ENCODE measurements around the gene ZC2HC1B.

Gene ZC2HC1B

DNA sequence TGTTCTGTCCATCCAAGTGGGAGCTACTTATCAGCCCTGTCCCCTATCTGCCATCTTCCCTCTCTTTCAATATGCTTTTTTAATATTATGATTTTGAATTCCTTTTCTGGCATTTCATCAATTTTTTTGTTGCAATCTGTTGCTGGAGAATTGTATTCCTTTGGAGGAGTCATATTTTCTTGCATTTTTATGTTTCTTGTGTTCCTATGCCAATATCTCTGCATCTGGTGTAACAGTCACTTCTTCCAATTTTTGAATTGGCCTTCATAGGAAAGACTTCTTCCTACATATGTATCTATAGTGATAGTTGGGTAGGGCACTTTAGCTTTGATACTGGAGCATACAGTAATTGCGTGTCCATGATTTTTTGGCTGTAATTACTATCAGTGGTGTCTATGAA, 70.1 kb downstream of the ZC2HC1B start:
- DNase-seq (ENCODE audit: low spot score) = no peak

DNA sequence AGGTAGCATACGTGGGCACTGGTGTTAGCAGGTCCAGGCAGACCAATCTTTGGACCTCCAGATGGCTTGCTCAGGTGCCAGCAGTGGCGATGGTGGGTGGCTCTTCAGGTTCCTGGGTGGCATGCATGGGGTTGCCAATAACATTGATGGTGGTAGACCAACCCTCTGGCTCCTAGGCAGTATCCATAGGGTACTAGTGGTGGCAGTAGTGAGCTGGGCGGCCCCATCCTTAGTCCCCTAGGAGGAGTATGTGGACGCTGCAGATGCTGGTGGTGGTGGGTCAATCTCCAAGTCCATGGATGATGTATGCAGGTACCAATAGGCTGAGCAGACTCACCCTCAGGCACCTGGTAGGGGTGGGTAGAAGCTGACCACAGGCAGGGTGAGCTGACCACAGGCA, 70.6 kb downstream of the ZC2HC1B start:
- DNase-seq (ENCODE audit: low spot score) = no peak

DNA sequence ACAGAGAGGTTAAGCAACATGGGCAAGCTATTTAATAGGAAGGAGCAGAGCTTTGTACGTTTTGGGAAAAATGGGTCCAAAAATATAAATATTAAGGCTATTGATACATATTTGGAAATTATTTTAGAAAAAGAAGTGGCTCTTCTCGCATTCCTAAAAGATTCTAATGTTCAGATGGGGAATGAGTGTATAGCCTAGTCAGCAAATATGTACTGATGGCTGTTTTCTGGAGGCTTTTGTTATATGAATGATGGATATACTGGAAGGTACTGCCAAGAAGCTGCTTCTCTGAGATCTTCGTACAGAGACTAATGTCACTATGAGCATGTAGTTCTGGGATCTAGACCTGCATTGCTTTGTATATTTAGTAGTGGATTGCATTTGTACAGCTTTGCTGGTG, 72.1 kb downstream of the ZC2HC1B start:
- no peak for DNase-seq (ENCODE audit: low spot score)

DNA sequence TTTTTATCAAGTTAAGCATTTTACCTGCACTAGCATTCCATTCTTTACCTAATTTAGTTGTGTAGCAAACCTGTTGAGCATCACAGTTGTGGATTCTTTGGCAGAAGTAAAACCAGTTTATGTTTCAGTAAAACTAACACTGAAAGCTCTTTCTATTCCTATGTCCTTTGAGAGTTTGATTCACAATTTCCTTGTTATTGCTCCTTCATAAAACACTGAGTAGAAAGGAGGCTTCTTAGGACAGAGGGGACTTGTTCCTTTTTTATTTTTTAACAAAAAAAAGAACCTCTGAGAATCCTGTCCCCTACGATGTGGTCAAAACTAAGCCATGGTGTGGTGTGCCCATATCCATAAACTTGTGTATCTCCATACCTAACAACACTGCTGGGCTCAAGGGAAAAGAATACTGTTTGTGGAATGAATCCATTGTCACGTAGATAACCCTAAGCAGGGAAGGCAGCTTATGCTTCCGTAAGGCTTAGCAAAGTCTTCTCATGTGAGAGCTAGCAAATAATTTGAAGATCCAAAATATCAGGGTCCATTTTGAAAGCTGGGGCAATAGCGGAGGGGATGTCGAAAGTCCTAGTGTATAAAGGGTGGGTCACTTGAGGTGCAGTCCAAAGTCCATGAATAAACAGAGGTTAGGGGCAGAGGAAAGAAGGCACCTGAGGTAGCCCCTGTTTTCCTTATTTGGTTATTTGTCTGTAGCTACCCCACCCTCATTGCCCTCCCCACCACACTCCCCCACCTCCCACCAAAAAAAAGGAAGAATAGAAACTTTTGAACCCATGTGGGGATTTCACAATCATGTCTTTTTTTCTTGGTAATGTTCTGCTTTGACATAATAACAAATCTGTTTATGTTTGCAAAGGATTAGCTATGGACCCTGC, 72.7 kb downstream of the ZC2HC1B start:
- DNase-seq (ENCODE audit: low spot score) = no peak

DNA sequence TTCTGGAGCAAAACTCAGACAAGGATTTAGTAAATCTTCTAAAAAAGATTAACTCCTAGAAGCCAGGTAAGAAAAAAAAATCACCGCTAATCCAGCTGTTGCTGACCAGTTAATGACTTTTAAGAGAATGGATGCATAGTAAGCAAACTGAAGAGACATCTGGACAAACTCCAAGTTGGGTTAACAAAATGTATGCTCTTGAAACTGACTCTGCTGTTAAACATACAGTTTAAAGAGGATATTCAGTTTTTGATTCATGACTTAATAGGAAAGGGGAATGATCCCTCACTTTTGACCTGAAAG, 73.3 kb downstream of the ZC2HC1B start:
- DNase-seq (ENCODE audit: low spot score) = no peak

DNA sequence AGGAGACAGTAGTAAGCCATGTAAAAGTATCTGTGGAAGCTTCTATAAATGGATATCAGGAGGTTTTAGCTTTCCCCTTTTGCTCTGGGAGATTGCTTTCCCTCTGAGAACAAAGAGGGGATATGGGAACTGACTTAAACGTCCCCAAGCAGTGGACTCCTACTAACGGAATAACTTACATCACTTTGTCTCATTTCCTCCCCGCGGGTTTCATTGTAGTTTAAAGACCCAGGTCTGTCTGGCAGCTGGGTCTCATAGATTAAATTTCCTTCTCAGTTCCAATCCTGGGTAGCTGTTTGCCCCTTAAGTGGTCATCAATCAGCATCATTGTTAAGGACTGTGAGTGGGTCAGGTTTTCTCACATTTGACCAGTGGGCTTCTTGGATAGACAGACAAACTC, 75.1 kb downstream of the ZC2HC1B start:
- DNase-seq (ENCODE audit: low spot score) = no peak

DNA sequence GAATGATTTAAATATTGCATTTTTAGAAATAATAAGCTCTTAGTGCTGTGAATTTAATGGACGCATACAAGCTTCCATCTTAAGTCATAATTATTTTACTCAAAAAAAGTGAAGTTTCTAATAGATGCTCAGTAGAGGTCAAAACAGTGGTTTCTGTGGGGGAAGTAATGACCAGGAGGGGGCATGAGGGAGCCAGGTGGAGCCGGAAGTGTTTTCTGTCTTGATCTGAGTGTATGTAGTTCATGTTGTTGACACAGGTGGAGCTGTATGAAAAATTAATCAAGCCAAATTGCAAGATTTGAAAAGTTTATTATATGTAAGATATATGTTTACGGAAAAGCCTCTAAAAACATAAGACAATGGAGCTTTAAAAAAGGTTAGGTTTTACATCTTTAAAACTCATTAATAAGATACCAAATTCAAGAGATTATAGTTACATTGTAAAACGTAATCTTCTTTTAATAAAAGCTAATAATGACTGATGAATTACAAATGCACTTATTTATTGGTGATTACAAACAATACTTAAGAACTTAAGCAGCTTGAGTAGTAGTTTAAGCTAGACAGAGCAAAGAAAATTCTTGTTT, 75.8 kb downstream of the ZC2HC1B start:
- peak; percentile 40 for DNase-seq (ENCODE audit: low spot score)

DNA sequence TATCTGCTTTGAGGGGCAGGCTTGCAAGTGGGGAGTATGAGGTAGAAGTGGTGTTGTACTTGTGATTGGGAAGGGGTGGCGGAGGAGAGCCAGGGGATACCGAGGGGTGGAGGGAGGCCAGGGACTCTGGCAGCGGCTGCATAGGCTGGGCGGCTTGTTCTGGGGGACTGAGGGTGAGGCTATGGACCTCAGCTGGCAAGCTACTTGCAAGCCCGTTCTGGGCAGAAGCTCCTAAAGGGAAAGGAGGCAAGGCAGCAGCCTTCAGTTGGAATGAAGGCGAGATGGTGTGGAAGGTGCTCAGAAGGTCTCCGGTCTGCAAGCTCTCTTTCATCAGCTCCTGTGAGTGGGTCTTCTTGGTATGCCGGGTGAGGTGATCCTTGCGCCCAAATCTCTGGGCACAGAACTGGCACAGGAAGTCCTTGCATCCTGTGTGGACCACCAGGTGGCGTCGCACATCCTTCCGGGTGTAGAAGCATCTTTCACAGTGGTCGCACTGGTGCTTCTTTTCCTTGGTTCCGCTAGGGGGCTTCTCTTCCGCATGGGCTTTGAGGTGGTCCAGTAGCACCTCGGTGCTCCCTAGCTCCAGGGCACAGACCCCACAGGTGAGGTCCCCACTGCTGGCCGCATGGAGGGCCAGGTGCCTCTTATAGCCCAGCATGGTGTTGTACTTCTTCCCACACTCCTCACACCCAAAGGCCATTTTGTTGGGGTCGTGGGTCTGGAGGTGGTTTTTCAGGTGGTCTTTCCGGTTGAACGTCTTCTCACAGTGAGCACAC, 77.8 kb downstream of the ZC2HC1B start:
- peak; percentile 54 for DNase-seq (ENCODE audit: low spot score)

DNA sequence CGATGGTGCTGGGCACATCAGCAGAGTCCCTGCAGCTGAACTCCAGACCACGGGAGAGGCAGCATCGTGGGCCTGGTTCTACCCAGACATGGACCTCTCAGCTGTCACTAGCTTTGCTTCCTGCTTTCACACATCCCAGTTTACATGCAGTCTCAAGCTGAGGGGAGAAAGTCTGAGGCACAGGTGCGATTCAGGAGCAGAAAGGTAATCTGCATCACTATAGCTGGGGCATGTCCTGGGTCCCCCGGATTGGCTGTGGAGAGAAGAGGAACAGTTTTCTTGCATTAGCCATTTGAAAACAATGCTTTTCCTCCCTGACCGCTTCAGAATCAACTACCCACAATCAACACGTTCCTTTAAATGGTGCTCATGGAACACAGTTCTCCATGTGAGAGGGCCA, 83.9 kb downstream of the ZC2HC1B start:
- no peak for DNase-seq (ENCODE audit: low spot score)

DNA sequence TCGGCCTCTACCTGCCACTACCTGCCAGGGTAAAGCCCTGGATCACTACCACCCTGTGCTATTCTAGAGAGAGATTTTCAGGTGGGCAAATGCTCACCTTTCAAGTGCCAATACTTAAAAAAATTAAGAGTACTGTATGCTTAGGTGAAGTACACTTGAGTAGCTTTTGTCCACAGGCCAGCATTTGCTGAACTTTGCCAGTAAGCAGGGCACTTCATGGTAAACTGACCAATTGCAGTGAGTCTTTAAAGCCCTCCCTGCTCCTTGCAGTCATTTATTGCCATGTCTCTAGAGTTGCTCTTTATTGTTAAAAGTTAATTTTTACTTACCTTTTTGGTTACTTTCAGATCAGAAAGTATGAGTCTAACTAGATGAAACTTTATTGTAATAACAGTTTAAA, 85.3 kb downstream of the ZC2HC1B start:
- no peak for DNase-seq (ENCODE audit: low spot score)

DNA sequence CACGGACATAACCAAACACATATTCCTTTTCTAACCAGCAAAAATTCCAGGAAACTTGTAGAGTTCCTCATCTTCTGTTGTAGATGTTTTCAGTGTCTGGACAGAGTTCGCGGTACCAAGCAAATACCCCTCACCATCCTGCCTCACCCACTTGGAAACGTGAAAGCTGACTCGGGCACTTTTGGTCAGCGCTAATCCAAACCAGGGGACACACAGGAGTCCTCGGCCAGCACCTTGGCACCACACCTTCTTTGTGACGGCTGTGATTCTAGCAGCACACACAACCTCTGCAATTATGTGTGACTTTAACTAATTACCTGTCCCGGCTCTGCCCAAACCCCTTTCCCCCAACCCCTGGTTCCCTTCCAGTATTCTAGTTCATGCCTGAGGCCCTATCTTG, 85.7 kb downstream of the ZC2HC1B start:
- no peak for DNase-seq (ENCODE audit: low spot score)

DNA sequence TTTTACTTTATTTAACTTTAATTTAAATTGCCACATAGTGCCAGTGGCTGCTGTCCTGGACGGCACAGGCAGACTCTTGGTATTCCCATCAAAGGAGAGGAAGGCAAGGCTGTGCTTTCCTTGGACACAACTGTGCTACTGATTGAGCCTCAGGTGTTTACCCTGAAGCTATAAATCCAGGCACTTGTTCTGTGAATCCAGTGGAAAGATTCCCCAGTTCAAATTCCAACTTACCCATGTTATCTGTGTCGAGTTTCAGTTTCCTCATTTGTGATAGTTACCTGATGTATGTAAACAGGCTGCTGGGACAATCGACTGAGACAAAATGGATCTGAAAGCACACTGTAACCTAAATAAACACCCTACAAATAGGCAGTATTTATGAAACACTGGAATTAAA, 86.6 kb downstream of the ZC2HC1B start:
- no peak for DNase-seq (ENCODE audit: low spot score)

DNA sequence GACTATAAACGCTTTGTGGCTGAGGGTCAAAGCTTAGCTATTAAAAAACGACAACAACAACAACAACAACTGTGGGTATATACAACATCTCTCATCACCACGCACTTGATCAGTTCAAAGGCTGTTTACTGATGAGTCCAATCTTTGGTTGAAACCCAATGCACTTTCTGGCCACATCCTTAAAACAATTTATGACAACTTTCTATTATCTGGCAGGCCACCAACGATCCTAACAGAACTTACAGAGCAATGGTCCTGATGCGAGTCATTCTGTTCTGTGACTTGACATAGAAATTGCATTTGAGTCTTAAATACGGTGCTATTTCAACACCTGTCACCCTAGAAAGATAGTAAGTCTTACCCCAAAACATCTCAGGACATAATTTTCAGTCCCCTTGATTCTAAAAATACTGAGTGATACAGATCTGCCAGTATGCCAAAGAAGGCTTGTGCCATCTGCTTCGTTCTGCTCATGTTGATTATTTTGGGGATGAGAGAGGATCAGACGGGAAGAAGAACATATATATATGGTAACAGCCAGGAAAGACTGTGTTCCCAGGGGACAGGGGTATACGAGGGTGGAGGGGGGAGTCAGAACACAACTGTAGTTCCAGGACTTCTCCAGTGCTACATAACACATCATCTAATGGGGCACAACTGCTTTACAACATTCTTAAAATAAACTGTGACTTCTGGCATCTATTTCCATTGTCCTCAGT, 87.9 kb downstream of the ZC2HC1B start:
- peak; percentile 19 for DNase-seq (ENCODE audit: low spot score)

DNA sequence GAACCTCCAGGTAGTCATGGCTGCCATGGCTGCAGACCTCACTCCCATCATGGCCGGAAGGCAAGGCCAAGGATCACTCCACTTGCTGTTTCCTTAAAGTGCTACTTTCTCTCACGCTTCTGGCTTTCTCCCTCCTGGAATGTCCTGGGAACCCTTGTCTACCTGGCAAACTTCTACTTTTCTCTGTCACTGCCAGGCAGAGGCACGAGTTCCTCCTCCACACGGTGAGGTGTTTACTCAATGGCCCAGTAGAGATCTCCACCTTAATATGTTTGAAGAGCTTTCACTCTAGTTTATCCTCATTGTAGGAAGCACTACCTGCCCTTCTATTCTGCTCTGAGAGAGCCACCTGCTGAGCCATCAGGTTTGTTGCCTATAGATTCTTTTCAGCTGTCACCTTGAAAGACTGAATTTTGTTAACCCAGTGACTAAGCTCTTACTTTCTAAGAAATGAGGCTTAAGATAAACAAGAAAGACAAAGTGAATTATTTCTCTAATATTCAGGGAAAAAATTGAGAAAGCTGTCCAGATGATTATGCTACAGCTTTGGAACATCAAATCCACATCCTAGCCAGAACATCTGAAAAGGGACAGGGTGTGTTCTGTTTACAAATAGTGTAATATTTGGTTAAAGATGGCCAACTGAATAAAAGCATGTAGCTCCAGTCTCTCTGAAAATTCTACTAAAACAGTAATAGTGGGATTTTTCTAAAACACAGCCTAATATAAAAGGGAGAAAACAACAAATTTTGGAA, 88.8 kb downstream of the ZC2HC1B start:
- DNase-seq (ENCODE audit: low spot score) = no peak

DNA sequence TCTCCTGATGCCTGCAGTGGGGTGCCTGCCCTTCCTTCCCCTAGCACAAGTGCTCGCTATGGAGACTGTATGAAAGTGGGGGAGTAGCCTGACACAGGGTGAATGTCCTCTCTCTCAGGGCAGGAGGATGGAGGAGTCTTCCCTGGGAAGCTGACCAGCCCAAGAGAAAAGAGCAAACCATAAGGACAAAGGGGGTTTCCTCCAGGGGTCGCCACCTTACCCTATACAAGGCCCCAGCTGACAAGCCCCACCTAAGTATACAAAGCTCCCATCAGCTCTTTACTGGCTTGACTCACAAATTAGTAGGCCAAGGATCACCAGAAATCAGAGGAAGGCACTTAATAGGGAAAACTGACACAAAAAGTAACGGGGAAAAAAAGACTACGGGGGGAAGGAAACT, 89.6 kb downstream of the ZC2HC1B start:
- no peak for DNase-seq (ENCODE audit: low spot score)

DNA sequence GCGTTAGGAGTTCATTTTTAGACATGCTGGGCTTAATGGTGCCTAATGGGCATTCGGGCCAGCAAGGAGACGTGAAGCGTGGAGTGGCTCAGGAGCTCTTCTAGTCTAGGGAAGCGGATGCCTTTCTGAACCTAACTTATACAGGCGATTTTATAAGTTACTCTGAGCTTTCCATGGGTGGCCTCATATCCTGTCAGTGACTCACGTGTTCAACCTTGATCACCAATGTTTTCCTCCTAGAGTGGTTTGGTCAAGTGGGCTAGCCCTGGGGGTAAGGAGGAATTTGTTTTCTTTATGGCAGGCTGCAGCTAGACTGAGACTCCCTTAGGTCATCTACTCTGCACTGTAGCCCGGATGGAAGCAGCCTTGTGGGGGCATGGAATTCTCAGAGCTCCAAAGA, 91.7 kb downstream of the ZC2HC1B start:
- DNase-seq (ENCODE audit: low spot score) = no peak

DNA sequence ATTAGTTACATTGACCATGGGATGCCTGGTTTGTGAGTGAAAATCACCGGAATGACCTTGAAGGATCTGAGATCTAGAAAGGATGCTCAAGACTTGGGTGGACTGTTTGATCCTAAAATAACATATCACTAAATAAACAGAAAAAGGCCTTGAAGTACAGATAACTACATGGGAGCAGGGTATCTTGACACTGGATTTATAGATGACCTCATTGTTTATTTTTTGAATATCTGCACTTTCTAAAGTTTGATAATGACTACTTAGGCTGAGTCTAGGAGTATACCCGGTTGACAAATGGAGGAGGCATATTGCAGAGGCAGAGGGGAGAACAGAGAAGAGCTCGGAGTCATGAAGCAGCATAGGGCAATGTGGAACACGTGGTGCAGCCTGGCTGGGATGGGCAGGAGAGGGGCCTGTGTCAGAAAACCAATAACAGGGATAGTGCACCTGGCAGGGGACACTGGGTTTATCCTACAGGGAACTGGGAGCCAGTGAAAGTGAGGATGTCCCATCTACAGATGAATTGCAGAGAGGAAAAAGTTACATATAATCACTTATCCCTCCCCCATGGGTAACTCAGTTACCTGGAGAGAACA, 93.5 kb downstream of the ZC2HC1B start:
- no peak for DNase-seq (ENCODE audit: low spot score)

DNA sequence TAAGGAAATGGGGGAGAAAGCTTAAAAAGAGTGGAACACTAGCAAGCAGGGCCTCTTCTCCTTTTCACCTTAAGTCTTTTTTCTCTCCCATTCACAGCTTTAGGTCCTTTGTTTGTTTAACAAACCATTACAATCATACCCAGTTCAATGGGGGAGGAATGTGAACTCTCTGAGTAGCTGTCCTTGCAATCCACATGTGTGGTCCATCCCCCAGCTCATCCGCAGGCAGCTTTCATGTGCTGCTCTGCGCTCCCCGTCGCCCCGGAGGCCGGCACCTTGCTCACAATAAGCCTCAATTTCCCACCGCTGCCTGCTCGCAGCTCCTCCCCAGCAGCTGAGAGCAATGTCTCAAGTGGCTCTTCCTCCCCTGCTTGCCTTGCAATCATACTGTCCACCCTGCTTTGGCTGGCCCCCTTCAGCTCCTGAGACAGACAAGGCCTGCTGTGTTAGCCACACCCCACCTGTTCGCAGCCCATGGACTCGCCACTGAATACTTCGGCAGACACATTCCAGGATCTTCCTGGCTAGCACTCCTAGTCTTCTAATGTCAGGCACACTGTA, 94.6 kb downstream of the ZC2HC1B start:
- DNase-seq (ENCODE audit: low spot score) = no peak

DNA sequence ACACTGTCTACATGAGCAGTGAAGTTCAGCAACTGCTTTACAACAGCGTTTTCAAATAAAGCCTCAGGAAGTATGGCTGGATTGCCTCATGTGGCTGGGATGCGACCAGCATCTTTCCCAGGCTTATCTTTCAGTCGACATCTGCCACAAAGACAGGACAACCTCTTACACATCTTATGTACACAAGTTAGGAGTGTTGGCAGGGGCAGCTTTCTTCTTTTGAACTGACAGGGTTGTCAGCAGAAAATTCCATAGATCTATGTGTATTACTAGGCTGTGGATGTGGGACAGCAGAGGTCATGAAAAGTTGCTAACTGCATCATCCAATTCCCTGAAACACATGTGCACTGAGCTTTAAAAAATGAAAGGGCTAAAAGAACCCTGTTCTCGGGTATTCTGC, 95.7 kb downstream of the ZC2HC1B start:
- DNase-seq (ENCODE audit: low spot score) = no peak

DNA sequence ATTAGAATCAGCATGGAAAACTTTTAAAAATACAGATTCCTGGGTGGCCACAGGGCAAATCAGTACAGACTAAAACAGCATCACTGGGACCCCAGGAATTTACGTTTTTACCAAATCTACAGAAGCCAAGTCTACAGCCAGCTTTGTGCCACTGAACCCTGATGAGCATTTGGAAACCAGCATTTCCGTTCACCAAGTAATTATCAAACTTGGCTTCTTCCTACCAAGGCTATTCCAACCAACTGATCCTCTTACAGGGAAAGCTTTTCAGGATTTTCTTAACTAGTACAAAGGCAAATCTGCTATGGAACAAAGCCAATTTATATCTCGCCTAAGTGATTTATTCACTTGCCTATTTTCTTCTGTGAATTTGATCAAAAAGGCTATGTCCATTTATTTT, 96.8 kb downstream of the ZC2HC1B start:
- no peak for DNase-seq (ENCODE audit: low spot score)
